OCI-LY7 (cell line): ENCODE measurements around the gene FOXO6. TPM values are rescaled to one million over a fixed set of nuclear protein-coding genes. Genes with fewer than 3 reads are reported as not detected.

Source experiments
- BruUV-seq: library from RNA; stranded (reverse); fragments of 400-500 nt; replicated peaks from 2 replicates; lab custom pipeline; 2021; lab: Mats Ljungman, UMichigan
- CTCF ChIA-PET: fragments of 300-600 bp; sonication (Branson Sonifier 250); formaldehyde crosslinking; loops from one replicate; lab custom pipeline; 2022; ENCODE audit warnings: antibody characterized with exemption; ENCODE audit not compliant: unreplicated experiment; lab: Charles Lee
- POLR2A ChIA-PET: fragments of 300-600 bp; sonication (Branson Sonifier 250); formaldehyde crosslinking; loops from one replicate; lab custom pipeline; 2022; ENCODE audit warnings: antibody characterized with exemption; lab: Charles Lee
- DNase-seq: peaks from one replicate; pipeline ENCODE4 v3.0.0-alpha.2; 2015; ENCODE audit warnings: low spot score
- H2AFZ ChIP-seq: fragments of 200-600 bp; sonication (generic), shearing (Covaris generic); 2 replicates; pipeline ENCODE4 v1.6.1; 2014; ENCODE audit warnings: mild to moderate bottlenecking, antibody characterized with exemption, low read length, moderate library complexity
- H3K27ac ChIP-seq: fragments of 200-600 bp; sonication (generic); 2 replicates; pipeline ENCODE4 v1.5.1; 2014; ENCODE audit warnings: mixed run types, low read depth, mild to moderate bottlenecking, moderate library complexity, low read length, inconsistent platforms; ENCODE audit not compliant: poor library complexity, severe bottlenecking
- H3K36me3 ChIP-seq: fragments of 200-600 bp; sonication (generic); 2 replicates; pipeline ENCODE4 v1.6.1; 2014; ENCODE audit warnings: mild to moderate bottlenecking, antibody characterized with exemption, low read length, moderate library complexity, mixed read lengths; ENCODE audit not compliant: insufficient read depth
- H3K4me1 ChIP-seq: fragments of 200-600 bp; sonication (generic); 2 replicates; pipeline ENCODE4 v1.5.1; 2014; ENCODE audit warnings: mild to moderate bottlenecking, low read length; ENCODE audit not compliant: insufficient read depth, poor library complexity, severe bottlenecking
- H3K4me2 ChIP-seq: fragments of 200-600 bp; sonication (generic); 2 replicates; pipeline ENCODE4 v1.6.1; 2014; ENCODE audit warnings: mild to moderate bottlenecking, low read length
- H3K4me3 ChIP-seq: fragments of 200-600 bp; sonication (generic); 2 replicates; pipeline ENCODE4 v1.5.1; 2014; ENCODE audit warnings: mild to moderate bottlenecking, low read depth, low read length; ENCODE audit not compliant: poor library complexity, severe bottlenecking
- H3K79me2 ChIP-seq: fragments of 200-600 bp; sonication (generic); 2 replicates; pipeline ENCODE4 v1.6.1; 2016; ENCODE audit warnings: low read depth, mild to moderate bottlenecking, low read length, moderate library complexity, mixed read lengths; ENCODE audit not compliant: insufficient read depth
- H3K9me2 ChIP-seq: fragments of 200-600 bp; sonication (generic); 2 replicates; pipeline ENCODE4 v1.6.1; 2016; ENCODE audit warnings: mild to moderate bottlenecking, low read length, mixed read lengths; ENCODE audit not compliant: insufficient read depth
- H3K9me3 ChIP-seq: fragments of 200-600 bp; sonication (generic); 2 replicates; pipeline ENCODE4 v1.6.1; 2014; ENCODE audit warnings: mild to moderate bottlenecking, mixed run types, low read length, mixed read lengths
- H4K20me1 ChIP-seq: fragments of 200-600 bp; sonication (generic); 2 replicates; pipeline ENCODE4 v1.6.1; 2014; ENCODE audit warnings: mild to moderate bottlenecking, antibody characterized with exemption, low read length, moderate library complexity, mixed read lengths; ENCODE audit not compliant: insufficient read depth
- EZH2phosphoT487 ChIP-seq: fragments of 200-600 bp; sonication (generic); IDR thresholded peaks from 2 replicates; pipeline ENCODE4 v1.6.1; 2018; ENCODE audit warnings: low read depth, borderline replicate concordance, mild to moderate bottlenecking, mixed run types, antibody characterized with exemption, low read length, moderate library complexity, mixed read lengths
- intact Hi-C: fragments of 100-400 bp; cut with micrococcal nuclease; formaldehyde crosslinking; loops from one replicate; pipeline ENCODE4 v1.10.0; 2022; ENCODE audit not compliant: unreplicated experiment
- total RNA-seq, 2 experiments: library from RNA; depleted of rRNA in 1 of 2; stranded (reverse); fragments of >200 nt in 1 of 2; shearing (Covaris generic) in 1 of 2; gene quantifications; 2 replicates each; pipeline ENCODE4 v1.2.3, GENCODE V29; 2014 to 2022
- TF ChIP-seq, protein P1 (sequence below): fragments of 200-600 bp; sonication (generic); conservative IDR thresholded peaks from 2 replicates; pipeline ENCODE4 v1.5.1; 2014; ENCODE audit warnings: mild to moderate bottlenecking, antibody characterized with exemption, low read length, moderate library complexity, mixed read lengths

FOXO6 gene
- total RNA-seq, 2 experiments from 2014 or later, result not detected

DNA sequence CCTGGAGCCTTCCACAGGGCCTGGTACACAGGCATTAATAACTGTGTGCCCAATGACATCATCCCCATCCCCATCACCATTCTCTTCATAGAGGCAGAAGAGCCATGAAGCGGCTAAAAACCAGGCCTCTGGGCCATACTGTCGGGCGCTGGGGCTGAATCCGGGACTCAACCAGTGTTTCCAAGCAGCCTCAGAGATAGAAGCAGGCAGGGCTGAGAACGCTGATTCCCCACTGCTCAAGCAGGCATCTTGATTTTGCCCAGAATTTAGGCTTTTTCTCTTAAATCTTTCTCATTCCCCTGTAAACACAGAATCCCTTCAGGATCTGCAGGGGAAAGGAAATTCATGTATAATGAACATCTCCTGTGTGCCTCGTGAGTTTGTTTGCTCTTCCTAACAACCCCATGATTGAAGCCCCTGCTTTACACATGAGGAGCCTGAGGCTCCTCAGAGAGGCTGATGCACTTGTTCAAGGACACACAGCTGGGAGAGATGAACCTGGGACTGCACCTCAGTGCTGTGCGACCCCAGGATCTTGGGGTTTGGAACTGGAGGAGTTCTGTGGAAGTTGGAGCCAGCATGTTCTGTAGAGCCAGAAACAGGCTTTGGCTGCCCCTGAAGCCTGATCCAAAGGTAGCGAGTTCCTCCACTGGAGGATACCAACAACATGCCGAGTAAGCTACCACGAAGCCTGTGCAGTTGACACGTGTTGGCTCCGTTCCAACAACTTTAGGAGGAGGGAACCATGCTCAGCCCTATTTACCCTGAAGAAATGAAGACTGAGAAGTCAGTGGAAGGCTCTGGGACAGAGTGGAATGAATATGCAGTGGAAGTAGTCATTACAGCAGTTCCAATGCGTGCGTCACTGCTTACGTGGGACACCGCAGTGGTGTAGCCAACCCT, 67.8 kb downstream of the FOXO6 start:
- TF ChIP-seq, protein P1, sequence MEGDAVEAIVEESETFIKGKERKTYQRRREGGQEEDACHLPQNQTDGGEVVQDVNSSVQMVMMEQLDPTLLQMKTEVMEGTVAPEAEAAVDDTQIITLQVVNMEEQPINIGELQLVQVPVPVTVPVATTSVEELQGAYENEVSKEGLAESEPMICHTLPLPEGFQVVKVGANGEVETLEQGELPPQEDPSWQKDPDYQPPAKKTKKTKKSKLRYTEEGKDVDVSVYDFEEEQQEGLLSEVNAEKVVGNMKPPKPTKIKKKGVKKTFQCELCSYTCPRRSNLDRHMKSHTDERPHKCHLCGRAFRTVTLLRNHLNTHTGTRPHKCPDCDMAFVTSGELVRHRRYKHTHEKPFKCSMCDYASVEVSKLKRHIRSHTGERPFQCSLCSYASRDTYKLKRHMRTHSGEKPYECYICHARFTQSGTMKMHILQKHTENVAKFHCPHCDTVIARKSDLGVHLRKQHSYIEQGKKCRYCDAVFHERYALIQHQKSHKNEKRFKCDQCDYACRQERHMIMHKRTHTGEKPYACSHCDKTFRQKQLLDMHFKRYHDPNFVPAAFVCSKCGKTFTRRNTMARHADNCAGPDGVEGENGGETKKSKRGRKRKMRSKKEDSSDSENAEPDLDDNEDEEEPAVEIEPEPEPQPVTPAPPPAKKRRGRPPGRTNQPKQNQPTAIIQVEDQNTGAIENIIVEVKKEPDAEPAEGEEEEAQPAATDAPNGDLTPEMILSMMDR, result no peak
- TF ChIP-seq EZH2phosphoT487, result no peak
- no peak overlapping the region for H3K4me2 ChIP-seq
- H3K27ac ChIP-seq, result no peak overlapping the region
- H3K36me3 ChIP-seq, result no peaks in the 10 kb centered on the region
- intact Hi-C loops, result no loop called here
- DNase-seq, result no peak
- H3K9me3 ChIP-seq, result no peaks in the 10 kb centered on the region
- H2AFZ ChIP-seq, result no peak overlapping the region
- no peaks in the 10 kb centered on the region for H3K79me2 ChIP-seq
- ChIA-PET CTCF (no interaction called here), POLR2A (no interaction called here)
- no peaks in the 10 kb centered on the region for H4K20me1 ChIP-seq
- H3K9me2 ChIP-seq, result no peaks in the 10 kb centered on the region
- no peak overlapping the region for H3K4me3 ChIP-seq
- H3K4me1 ChIP-seq, result no peaks in the 10 kb centered on the region
- no TSS peak for BruUV-seq

DNA sequence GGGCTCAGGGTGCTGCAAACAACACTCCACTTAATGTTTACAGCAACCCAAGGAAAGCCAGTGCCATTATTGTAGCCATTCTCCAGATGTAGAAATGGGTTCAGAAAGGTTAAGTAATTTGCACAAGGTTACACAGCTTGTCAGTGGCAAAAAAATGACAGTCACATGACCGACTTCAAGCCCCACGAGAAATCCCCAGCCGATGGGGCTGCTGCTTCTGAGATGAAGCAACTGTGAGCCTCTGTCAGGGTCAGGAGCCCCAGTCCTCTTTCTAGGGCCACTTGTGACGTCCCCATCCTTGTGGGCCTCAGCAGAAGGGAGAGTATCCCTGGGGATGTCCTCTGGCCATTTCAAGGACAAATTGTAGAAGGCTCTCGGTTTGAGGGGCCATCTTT, 68.4 kb downstream of the FOXO6 start:
- ChIA-PET CTCF (interaction anchor here (0.6 kb wide), 1 partner anchor 104 kb away, joined by 3 read pairs; no protein-coding TSS in a partner anchor), POLR2A (no interaction called here)
- intact Hi-C loops, result loop anchor here (5.0 kb wide), 1 partner anchor 147 kb away; no protein-coding TSS in a partner anchor
- Histone ChIP-seq H2AFZ (no peak overlapping the region), H3K79me2 (no peaks in the 10 kb centered on the region), H3K9me2 (no peaks in the 10 kb centered on the region), H3K4me1 (no peaks in the 10 kb centered on the region), H4K20me1 (no peaks in the 10 kb centered on the region), H3K4me2 (no peak overlapping the region), H3K36me3 (no peaks in the 10 kb centered on the region), H3K4me3 (no peak overlapping the region), H3K27ac (no peak overlapping the region), H3K9me3 (no peaks in the 10 kb centered on the region)
- TF ChIP-seq, protein P1, result no peak
- no peak for TF ChIP-seq EZH2phosphoT487
- DNase-seq, result no peak
- BruUV-seq, result no TSS peak

DNA sequence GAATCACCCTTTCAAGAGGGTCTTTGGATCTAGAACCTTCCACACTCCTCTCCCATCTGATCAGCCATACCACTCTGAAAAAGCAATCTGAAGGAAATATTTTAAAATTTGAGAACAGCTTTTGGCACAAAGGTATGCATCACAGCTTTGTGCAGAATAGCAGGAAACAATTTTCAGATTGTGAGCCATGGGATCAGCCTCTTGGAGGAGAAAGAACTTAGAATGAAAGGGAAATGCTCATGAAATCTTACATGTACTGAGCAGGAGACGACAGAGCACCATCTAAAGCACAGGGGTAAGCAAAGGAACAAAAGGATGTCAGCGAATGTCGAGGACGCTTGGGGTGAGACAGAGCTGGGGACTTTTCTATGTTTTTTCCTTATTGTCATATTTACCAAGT, 68.8 kb downstream of the FOXO6 start:
- H3K4me3 ChIP-seq, result no peak overlapping the region
- H3K27ac ChIP-seq, result no peak overlapping the region
- no peaks in the 10 kb centered on the region for H3K9me3 ChIP-seq
- ChIA-PET POLR2A (no interaction called here), CTCF (interaction anchor here (0.6 kb wide), 1 partner anchor 104 kb away, joined by 3 read pairs; no protein-coding TSS in a partner anchor)
- no peaks in the 10 kb centered on the region for H3K9me2 ChIP-seq
- no peaks in the 10 kb centered on the region for H3K79me2 ChIP-seq
- TF ChIP-seq EZH2phosphoT487, result no peak
- TF ChIP-seq, protein P1, result no peak
- no peaks in the 10 kb centered on the region for H3K36me3 ChIP-seq
- no peaks in the 10 kb centered on the region for H3K4me1 ChIP-seq
- intact Hi-C loops, result loop anchor here (5.0 kb wide), 1 partner anchor 148 kb away; no protein-coding TSS in a partner anchor
- H2AFZ ChIP-seq, result no peak overlapping the region
- BruUV-seq, result no TSS peak
- H4K20me1 ChIP-seq, result no peaks in the 10 kb centered on the region
- no peak for DNase-seq
- no peak overlapping the region for H3K4me2 ChIP-seq
